GM12878 (cell line): Measurements from ENCODE around the gene SSH2. TPM values are rescaled to one million over a fixed set of nuclear protein-coding genes. Genes with fewer than 3 reads are reported as not detected.

Source experiments
- ATAC-seq: fragments of 200-7000 bp; cut with Tn5 transposase; 3 replicates; pipeline ENCODE4 v1.9.1; 2020; ENCODE audit warnings: mild to moderate bottlenecking, moderate library complexity
- BruUV-seq: library from RNA; stranded (reverse); fragments of 400-500 nt; replicated peaks from 2 replicates; lab custom pipeline; 2021; lab: Mats Ljungman, UMichigan
- CTCF ChIA-PET: fragments of 300-600 bp; sonication (Branson Sonifier 250); formaldehyde crosslinking; extraction: SDS; loops from one replicate; lab custom pipeline; 2021; ENCODE audit warnings: inconsistent platforms; lab: Yijun Ruan, JAX
- POLR2A ChIA-PET: fragments of 350-600 bp; formaldehyde crosslinking; extraction: SDS; loops from one replicate; lab custom pipeline; 2021; ENCODE audit warnings: inconsistent platforms; lab: Charles Lee
- RAD21 ChIA-PET: fragments of 300-600 bp; sonication (Branson Sonifier 250); formaldehyde crosslinking; loops from one replicate; lab custom pipeline; 2023; ENCODE audit warnings: antibody characterized with exemption; ENCODE audit not compliant: unreplicated experiment; lab: Charles Lee
- SMC1A ChIA-PET: fragments of 300-600 bp; sonication (Branson Sonifier 250); formaldehyde crosslinking; loops from one replicate; lab custom pipeline; 2023; ENCODE audit not compliant: unreplicated experiment, uncharacterized antibody; lab: Charles Lee
- DNase-seq: peaks from one replicate; pipeline ENCODE4 v3.0.0-alpha.2; 2011; ENCODE audit warnings: low read depth, low spot score
- FAIRE-seq: peaks from 3 replicates; lab custom pipeline; 2011; peaks lifted over from hg19 to GRCh38; lab: Jason Lieb, UNC
- H2AFZ ChIP-seq: 2 replicates; pipeline ENCODE4 v1.6.0; 2011; ENCODE audit warnings: low read depth, low read length, control low read depth; ENCODE audit not compliant: control insufficient read depth
- H3K27ac ChIP-seq: 2 replicates; pipeline ENCODE4 v1.5.1; 2011; ENCODE audit warnings: control low read depth; ENCODE audit not compliant: control insufficient read depth, insufficient read depth
- H3K27me3 ChIP-seq, 2 experiments: replicated peaks in 1 of 2; 2 replicates each; pipeline versions ENCODE4 v1.6.0 to v1.6.1; 2011; ENCODE audit warnings: low read length in 1 of 2; ENCODE audit not compliant: control insufficient read depth in 2 of 2, insufficient read depth in 2 of 2
- H3K36me3 ChIP-seq, 2 experiments: 2 replicates each; pipeline ENCODE4 v1.5.1; 2011; ENCODE audit warnings: low read length in 1 of 2; ENCODE audit not compliant: control insufficient read depth in 2 of 2, insufficient read depth in 2 of 2
- H3K4me1 ChIP-seq: 2 replicates; pipeline ENCODE4 v1.6.1; 2011; ENCODE audit warnings: mild to moderate bottlenecking, low read length, moderate library complexity, mixed read lengths; ENCODE audit not compliant: control insufficient read depth, insufficient read depth
- H3K4me2 ChIP-seq: 2 replicates; pipeline ENCODE4 v1.6.0; 2011; ENCODE audit warnings: control low read depth; ENCODE audit not compliant: control insufficient read depth, insufficient read depth
- H3K4me3 ChIP-seq: fragments of 200-600 bp; sonication (generic); 2 replicates; pipeline ENCODE4 v1.5.1; 2016
- H3K79me2 ChIP-seq: 2 replicates; pipeline ENCODE4 v1.6.0; 2011; ENCODE audit warnings: low read length; ENCODE audit not compliant: control insufficient read depth, insufficient read depth
- H3K9ac ChIP-seq: 2 replicates; pipeline ENCODE4 v1.8.0; 2011; ENCODE audit warnings: low read length, control low read depth, mixed read lengths; ENCODE audit not compliant: control insufficient read depth, insufficient read depth
- H3K9me3 ChIP-seq: replicated peaks from 3 replicates; pipeline ENCODE4 v1.5.1; 2011; ENCODE audit warnings: mild to moderate bottlenecking, low read length; ENCODE audit not compliant: control insufficient read depth, insufficient read depth
- H4K20me1 ChIP-seq: 2 replicates; pipeline ENCODE4 v1.6.0; 2011; ENCODE audit not compliant: control insufficient read depth, insufficient read depth
- BHLHE40 ChIP-seq, 2 experiments: fragments of 450-650 bp in 1 of 2; IDR thresholded peaks; 2 replicates each; pipeline ENCODE4 v1.6.1; 2011 to 2017; ENCODE audit warnings: low read depth in 2 of 2, borderline replicate concordance in 1 of 2, improper control_type of control experiment in 1 of 2, low read length in 1 of 2, mild to moderate bottlenecking in 1 of 2
- CREM ChIP-seq: IDR thresholded peaks from 2 replicates; pipeline ENCODE4 v1.6.1; 2014; ENCODE audit warnings: antibody characterized with exemption, low read depth
- HCFC1 ChIP-seq: fragments of 150-350 bp; IDR thresholded peaks from 2 replicates; pipeline ENCODE4 v1.6.1; 2014; ENCODE audit warnings: low read length
- HDAC2 ChIP-seq: fragments of 200-600 bp; sonication (generic); IDR thresholded peaks from 2 replicates; pipeline ENCODE4 v1.6.1; 2017
- HDAC6 ChIP-seq: fragments of 200-600 bp; sonication (generic); IDR thresholded peaks from one replicate; pipeline ENCODE4 v1.8.0; 2017; ENCODE audit warnings: antibody characterized with exemption; ENCODE audit not compliant: unreplicated experiment
- JUNB ChIP-seq: IDR thresholded peaks from 2 replicates; pipeline ENCODE4 v1.6.1; 2016; ENCODE audit warnings: antibody characterized with exemption, mild to moderate bottlenecking
- JUND ChIP-seq: IDR thresholded peaks from 2 replicates; pipeline ENCODE4 v1.6.1; 2012; ENCODE audit warnings: low read depth, mild to moderate bottlenecking, low read length, improper control_type of control experiment, moderate library complexity
- MEF2A ChIP-seq: IDR thresholded peaks from 2 replicates; pipeline ENCODE4 v1.6.1; 2011; ENCODE audit warnings: low read depth, mild to moderate bottlenecking, low read length, moderate library complexity; ENCODE audit not compliant: insufficient read depth
- MYC ChIP-seq: IDR thresholded peaks from 2 replicates; pipeline ENCODE4 v1.6.1; 2011; ENCODE audit warnings: mild to moderate bottlenecking, low read length, moderate library complexity, inconsistent platforms; ENCODE audit not compliant: insufficient read depth, insufficient replicate concordance, insufficient read length, severe bottlenecking
- NBN ChIP-seq: fragments of 450-650 bp; IDR thresholded peaks from 2 replicates; pipeline ENCODE4 v1.6.1; 2016
- NFXL1 ChIP-seq: fragments of 450-650 bp; IDR thresholded peaks from 2 replicates; pipeline ENCODE4 v1.6.1; 2017; ENCODE audit warnings: antibody characterized with exemption, mild to moderate bottlenecking, borderline replicate concordance
- NR2C1 ChIP-seq: fragments of 450-650 bp; IDR thresholded peaks from 2 replicates; pipeline ENCODE4 v1.6.1; 2017; ENCODE audit warnings: antibody characterized with exemption, mild to moderate bottlenecking, moderate library complexity
- NRF1 ChIP-seq: conservative IDR thresholded peaks from 2 replicates; pipeline ENCODE4 v1.6.1; 2011; ENCODE audit warnings: mild to moderate bottlenecking, low read depth, low read length, improper control_type of control experiment
- RFX5 ChIP-seq: IDR thresholded peaks from 2 replicates; pipeline ENCODE4 v1.6.1; 2011; ENCODE audit warnings: low read depth, low read length, improper control_type of control experiment
- STAT3 ChIP-seq: IDR thresholded peaks from 2 replicates; pipeline ENCODE4 v1.6.1; 2011; ENCODE audit warnings: low read depth, low read length, improper control_type of control experiment
- YBX1 ChIP-seq: fragments of 450-650 bp; IDR thresholded peaks from 2 replicates; pipeline ENCODE4 v1.6.1; 2016; ENCODE audit warnings: antibody characterized with exemption
- WGBS: methylation state at CpG from one replicate; pipeline ENCODE4 v1.1.6; 2016; ENCODE audit warnings: low lambda C conversion rate; ENCODE audit not compliant: insufficient replicate concordance, insufficient coverage; ENCODE audit errors: missing lambda C conversion rate; 5-methylcytosine and 5-hydroxymethylcytosine counted together
- in situ Hi-C: fragments of 300-500 bp; cut with MboI; formaldehyde crosslinking; loops from 9 replicates; pipeline ENCODE4 v1.14.3; 2018; ENCODE audit warnings: mixed read lengths
- intact Hi-C: fragments of 100-400 bp; cut with micrococcal nuclease; formaldehyde crosslinking; loops from one replicate; pipeline ENCODE4 v1.14.2; 2022; ENCODE audit not compliant: unreplicated experiment
- polyA plus RNA-seq, 11 experiments: library from polyadenylated mRNA; depleted of rRNA in 4 of 11; unstranded in 6 of 11; stranded (reverse) in 5 of 11; fragments of >200 nt; fragmentation: Nextera tagmentation in 4 of 11; fragmentation: Illumina TruSeq in 1 of 11; extraction: Ambion mirVana in 4 of 11; extraction: Trizol in 1 of 11; gene quantifications; 1 replicate in 1 of 11; 2 replicates in 10 of 11; pipeline versions ENCODE4 v1.2.1 to v1.2.3, GENCODE V29; 2011 to 2016; ENCODE audit warnings: inconsistent platforms in 2 of 11, missing spikeins in 2 of 11, low read depth in 1 of 11
- total RNA-seq, 4 experiments: library from RNA; depleted of rRNA in 3 of 4; stranded (reverse); fragments of >200 nt in 3 of 4; fragmentation: Illumina TruSeq in 1 of 4; extraction: Trizol in 1 of 4; gene quantifications; 2 replicates each; pipeline versions ENCODE4 v1.2.1 to v1.2.3, GENCODE V29; 2013 to 2021
- TF ChIP-seq, protein P1 (sequence below): fragments of 450-650 bp; IDR thresholded peaks from 2 replicates; pipeline ENCODE4 v1.6.1; 2017; ENCODE audit warnings: antibody characterized with exemption, mild to moderate bottlenecking, moderate library complexity
- TF ChIP-seq, protein P2 (sequence below): IDR thresholded peaks from 2 replicates; pipeline ENCODE4 v1.6.1; 2011; ENCODE audit warnings: mild to moderate bottlenecking, low read depth, low read length, moderate library complexity; ENCODE audit not compliant: insufficient replicate concordance
- TF ChIP-seq, protein P3 (sequence below): fragments of 450-650 bp; formaldehyde crosslinking; IDR thresholded peaks from 2 replicates; pipeline ENCODE4 v1.5.0; 2022; ENCODE audit warnings: mild to moderate bottlenecking, missing genetic modification characterization

The SSH2 gene
- total and polyA plus RNA-seq, 10 of the 15 experiments (the other 5 are each of a cell fraction or from before 2014, with no cell fraction given) = 9.3 to 65.9 (median 34.0) TPM

DNA sequence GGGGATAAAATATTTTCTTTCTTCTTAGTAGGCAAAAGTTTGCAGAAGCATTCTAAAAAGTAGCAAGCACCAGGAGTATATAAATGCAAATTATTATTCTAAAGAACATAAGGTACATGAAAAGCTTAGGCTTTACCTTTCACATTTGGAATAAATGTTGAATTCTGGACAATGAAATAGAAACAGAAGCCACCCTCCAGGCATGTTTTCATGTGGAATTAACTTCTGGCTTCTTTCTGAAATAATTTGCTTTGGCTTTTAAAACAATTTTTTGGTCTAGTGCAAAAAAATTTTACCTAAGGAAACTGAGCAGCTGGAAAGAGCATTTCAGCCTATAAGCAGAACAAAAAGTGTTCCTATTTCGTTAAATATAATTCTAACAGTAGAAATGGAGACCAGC lies 197.8 kb downstream of the SSH2 start (continued):
- TF ChIP-seq, protein P1, sequence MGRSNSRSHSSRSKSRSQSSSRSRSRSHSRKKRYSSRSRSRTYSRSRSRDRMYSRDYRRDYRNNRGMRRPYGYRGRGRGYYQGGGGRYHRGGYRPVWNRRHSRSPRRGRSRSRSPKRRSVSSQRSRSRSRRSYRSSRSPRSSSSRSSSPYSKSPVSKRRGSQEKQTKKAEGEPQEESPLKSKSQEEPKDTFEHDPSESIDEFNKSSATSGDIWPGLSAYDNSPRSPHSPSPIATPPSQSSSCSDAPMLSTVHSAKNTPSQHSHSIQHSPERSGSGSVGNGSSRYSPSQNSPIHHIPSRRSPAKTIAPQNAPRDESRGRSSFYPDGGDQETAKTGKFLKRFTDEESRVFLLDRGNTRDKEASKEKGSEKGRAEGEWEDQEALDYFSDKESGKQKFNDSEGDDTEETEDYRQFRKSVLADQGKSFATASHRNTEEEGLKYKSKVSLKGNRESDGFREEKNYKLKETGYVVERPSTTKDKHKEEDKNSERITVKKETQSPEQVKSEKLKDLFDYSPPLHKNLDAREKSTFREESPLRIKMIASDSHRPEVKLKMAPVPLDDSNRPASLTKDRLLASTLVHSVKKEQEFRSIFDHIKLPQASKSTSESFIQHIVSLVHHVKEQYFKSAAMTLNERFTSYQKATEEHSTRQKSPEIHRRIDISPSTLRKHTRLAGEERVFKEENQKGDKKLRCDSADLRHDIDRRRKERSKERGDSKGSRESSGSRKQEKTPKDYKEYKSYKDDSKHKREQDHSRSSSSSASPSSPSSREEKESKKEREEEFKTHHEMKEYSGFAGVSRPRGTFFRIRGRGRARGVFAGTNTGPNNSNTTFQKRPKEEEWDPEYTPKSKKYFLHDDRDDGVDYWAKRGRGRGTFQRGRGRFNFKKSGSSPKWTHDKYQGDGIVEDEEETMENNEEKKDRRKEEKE = no peak
- TF ChIP-seq JUNB (no peak), BHLHE40 (IDR thresholded peaks at IDR 0.05; ENCODE audit: borderline replicate concordance in 1 of 2, low read depth in 2 of 2, low read length in 1 of 2) (no peak), HCFC1 (no peak), NBN (no peak), MYC (no peak), YBX1 (no peak), STAT3 (no peak)

DNA sequence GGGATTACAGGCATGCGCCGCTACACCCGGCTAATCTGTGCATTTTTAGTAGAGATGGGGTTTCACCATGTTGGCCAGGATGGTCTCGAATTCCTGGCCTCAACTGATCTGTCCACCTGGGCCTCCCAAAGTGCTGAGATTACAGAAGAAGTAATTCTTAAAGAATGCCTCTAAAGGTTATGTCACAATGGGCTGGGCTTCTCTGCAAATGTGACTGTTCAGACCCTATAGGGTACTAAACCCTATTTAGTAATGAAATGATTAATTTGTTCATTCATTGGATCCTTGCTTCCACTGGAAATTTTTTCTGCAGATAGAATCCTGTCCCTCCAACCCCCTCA lies 198.5 kb downstream of the SSH2 start:
- BruUV-seq = no TSS peak
- Histone ChIP-seq H3K36me3 (peaks cover 0 to 5% of the 10 kb centered on the region in 2 experiments; a peak in 2 of 4 replicates), H4K20me1 (no peaks in the 10 kb centered on the region), H3K4me1 (peaks cover 10% of the 10 kb centered on the region), H3K27ac (no peak overlapping the region), H3K4me3 (no peak overlapping the region), H3K9me3 (peaks cover 8% of the 10 kb centered on the region), H3K4me2 (no peak overlapping the region), H3K79me2 (peaks cover 44% of the 10 kb centered on the region), H3K27me3 (no peaks in the 10 kb centered on the region), H3K9ac (no peak overlapping the region), H2AFZ (no peak overlapping the region)
- POLR2A ChIA-PET = interaction anchor here (1.1 kb wide), 1 partner anchor 16 kb away, joined by 3 read pairs; no protein-coding TSS in a partner anchor
- RAD21 ChIA-PET = interaction anchor here (1.7 kb wide), 1 partner anchor 67 kb away, joined by 4 read pairs; no protein-coding TSS in a partner anchor
- intact Hi-C loops = no loop called here
- DNase-seq (no peak), ATAC-seq (no peak), FAIRE-seq (no peak)
- CTCF ChIA-PET = no interaction called here
- in situ Hi-C loops = no loop called here
- TF ChIP-seq NRF1 (no peak), RFX5 (no peak), JUND (no peak), HDAC2 (no peak), NR2C1 (no peak), CREM (no peak), HDAC6 (no peak), MEF2A (no peak), NFXL1 (no peak)
- TF ChIP-seq, protein P2, sequence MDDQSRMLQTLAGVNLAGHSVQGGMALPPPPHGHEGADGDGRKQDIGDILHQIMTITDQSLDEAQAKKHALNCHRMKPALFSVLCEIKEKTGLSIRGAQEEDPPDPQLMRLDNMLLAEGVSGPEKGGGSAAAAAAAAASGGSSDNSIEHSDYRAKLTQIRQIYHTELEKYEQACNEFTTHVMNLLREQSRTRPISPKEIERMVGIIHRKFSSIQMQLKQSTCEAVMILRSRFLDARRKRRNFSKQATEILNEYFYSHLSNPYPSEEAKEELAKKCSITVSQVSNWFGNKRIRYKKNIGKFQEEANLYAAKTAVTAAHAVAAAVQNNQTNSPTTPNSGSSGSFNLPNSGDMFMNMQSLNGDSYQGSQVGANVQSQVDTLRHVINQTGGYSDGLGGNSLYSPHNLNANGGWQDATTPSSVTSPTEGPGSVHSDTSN = no peak
- TF ChIP-seq, protein P3, sequence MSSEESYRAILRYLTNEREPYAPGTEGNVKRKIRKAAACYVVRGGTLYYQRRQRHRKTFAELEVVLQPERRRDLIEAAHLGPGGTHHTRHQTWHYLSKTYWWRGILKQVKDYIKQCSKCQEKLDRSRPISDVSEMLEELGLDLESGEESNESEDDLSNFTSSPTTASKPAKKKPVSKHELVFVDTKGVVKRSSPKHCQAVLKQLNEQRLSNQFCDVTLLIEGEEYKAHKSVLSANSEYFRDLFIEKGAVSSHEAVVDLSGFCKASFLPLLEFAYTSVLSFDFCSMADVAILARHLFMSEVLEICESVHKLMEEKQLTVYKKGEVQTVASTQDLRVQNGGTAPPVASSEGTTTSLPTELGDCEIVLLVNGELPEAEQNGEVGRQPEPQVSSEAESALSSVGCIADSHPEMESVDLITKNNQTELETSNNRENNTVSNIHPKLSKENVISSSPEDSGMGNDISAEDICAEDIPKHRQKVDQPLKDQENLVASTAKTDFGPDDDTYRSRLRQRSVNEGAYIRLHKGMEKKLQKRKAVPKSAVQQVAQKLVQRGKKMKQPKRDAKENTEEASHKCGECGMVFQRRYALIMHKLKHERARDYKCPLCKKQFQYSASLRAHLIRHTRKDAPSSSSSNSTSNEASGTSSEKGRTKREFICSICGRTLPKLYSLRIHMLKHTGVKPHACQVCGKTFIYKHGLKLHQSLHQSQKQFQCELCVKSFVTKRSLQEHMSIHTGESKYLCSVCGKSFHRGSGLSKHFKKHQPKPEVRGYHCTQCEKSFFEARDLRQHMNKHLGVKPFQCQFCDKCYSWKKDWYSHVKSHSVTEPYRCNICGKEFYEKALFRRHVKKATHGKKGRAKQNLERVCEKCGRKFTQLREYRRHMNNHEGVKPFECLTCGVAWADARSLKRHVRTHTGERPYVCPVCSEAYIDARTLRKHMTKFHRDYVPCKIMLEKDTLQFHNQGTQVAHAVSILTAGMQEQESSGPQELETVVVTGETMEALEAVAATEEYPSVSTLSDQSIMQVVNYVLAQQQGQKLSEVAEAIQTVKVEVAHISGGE = no peak
- WGBS = 98% methylated on average over 4 of the region's 4 CpGs
- SMC1A ChIA-PET = interaction anchor here (0.7 to 2.7 kb wide), 4 partner anchors 8 to 26 kb away, joined by 3 to 29 read pairs (median 16); no protein-coding TSS in a partner anchor
